Brain microvascular endothelial cell (primary cell): Measurements from ENCODE around the gene PRDM16.

Experiments used
- DNase-seq: peaks from one replicate; pipeline ENCODE4 v3.0.0-alpha.2; 2020
- H3K27ac ChIP-seq: fragments of 250-450 bp; sonication (Bioruptor Pico); 2 replicates; pipeline ENCODE4 v1.5.1; 2020; ENCODE audit warnings: mild to moderate bottlenecking, moderate library complexity
- H3K27me3 ChIP-seq: fragments of 250-450 bp; sonication (Bioruptor Pico); replicated peaks from 2 replicates; pipeline ENCODE4 v1.5.1; 2020; ENCODE audit warnings: mild to moderate bottlenecking
- H3K36me3 ChIP-seq: fragments of 250-450 bp; sonication (Bioruptor Pico); replicated peaks from 2 replicates; pipeline ENCODE4 v1.5.1; 2020; ENCODE audit warnings: mild to moderate bottlenecking
- H3K4me3 ChIP-seq: 2 replicates; pipeline ENCODE4 v1.5.1; 2011; ENCODE audit warnings: low read depth, mild to moderate bottlenecking, control low read depth, low read length, moderate library complexity
- CTCF ChIP-seq: IDR thresholded peaks from 2 replicates; pipeline ENCODE4 v1.5.1; 2011; ENCODE audit warnings: low read depth, mild to moderate bottlenecking, moderate library complexity, low read length, control low read depth, inconsistent platforms; ENCODE audit errors: missing control alignments
- in situ Hi-C: cut with HindIII; loops from 2 replicates; pipeline ENCODE4 v1.10.0; 2017; ENCODE audit warnings: low sequenced_read_pairs, low pct_ligation_motif_present

Gene PRDM16

GRCh38 chr1:3243304-3243703, 174.3 kb downstream of the PRDM16 start:
- Histone ChIP-seq H3K27ac (no peak overlapping the region), H3K4me3 (no peak overlapping the region), H3K27me3 (peaks cover 14% of the 10 kb centered on the region), H3K36me3 (no peaks in the 10 kb centered on the region)
- no peak for DNase-seq
- TF ChIP-seq CTCF = no peak
- in situ Hi-C loops = no loop called here

GRCh38 chr1:3244025-3244926, 175.3 kb downstream of the PRDM16 start:
- Histone ChIP-seq H3K27me3 (peaks cover 16% of the 10 kb centered on the region), H3K36me3 (no peaks in the 10 kb centered on the region), H3K27ac (no peak overlapping the region), H3K4me3 (no peak overlapping the region)
- no peak for DNase-seq
- no peak for TF ChIP-seq CTCF
- in situ Hi-C loops = no loop called here

GRCh38 chr1:3244927-3245315, 175.9 kb downstream of the PRDM16 start:
- in situ Hi-C loops = no loop called here
- H3K36me3 ChIP-seq = no peaks in the 10 kb centered on the region
- no peak for DNase-seq
- H3K27me3 ChIP-seq = peaks cover 16% of the 10 kb centered on the region
- no peak overlapping the region for H3K27ac ChIP-seq
- TF ChIP-seq CTCF = no peak
- no peak overlapping the region for H3K4me3 ChIP-seq

- DNase-seq = no peak
Measured at GRCh38 chr1:3245344-3245743, 176.3 kb downstream of the PRDM16 start.

GRCh38 chr1:3245768-3246167, 176.8 kb downstream of the PRDM16 start:
- in situ Hi-C loops = no loop called here
- Histone ChIP-seq H3K36me3 (no peaks in the 10 kb centered on the region), H3K27me3 (peaks cover 16% of the 10 kb centered on the region), H3K27ac (no peak overlapping the region), H3K4me3 (no peak overlapping the region)
- TF ChIP-seq CTCF = no peak
- DNase-seq = no peak

More at GRCh38 chr1:3245344-3245743, 176.3 kb downstream of the PRDM16 start:
- Histone ChIP-seq H3K4me3 (no peak overlapping the region), H3K36me3 (no peaks in the 10 kb centered on the region), H3K27me3 (peaks cover 16% of the 10 kb centered on the region), H3K27ac (no peak overlapping the region)
- TF ChIP-seq CTCF = no peak
- in situ Hi-C loops = no loop called here
